HG03108 (cell line): Measurements from ENCODE around the gene EML4.
"Not testable (repeated sequence)": the region's sequence is repeated elsewhere in the genome, so short reads cannot be mapped to it uniquely, and the experiment has no call there.

Experiments used
- ATAC-seq: cut with Tn5 transposase; IDR thresholded peaks from one replicate; pipeline ENCODE4 v1.9.1; 2021; ENCODE audit warnings: moderate library complexity; ENCODE audit not compliant: unreplicated experiment

The EML4 gene

DNA sequence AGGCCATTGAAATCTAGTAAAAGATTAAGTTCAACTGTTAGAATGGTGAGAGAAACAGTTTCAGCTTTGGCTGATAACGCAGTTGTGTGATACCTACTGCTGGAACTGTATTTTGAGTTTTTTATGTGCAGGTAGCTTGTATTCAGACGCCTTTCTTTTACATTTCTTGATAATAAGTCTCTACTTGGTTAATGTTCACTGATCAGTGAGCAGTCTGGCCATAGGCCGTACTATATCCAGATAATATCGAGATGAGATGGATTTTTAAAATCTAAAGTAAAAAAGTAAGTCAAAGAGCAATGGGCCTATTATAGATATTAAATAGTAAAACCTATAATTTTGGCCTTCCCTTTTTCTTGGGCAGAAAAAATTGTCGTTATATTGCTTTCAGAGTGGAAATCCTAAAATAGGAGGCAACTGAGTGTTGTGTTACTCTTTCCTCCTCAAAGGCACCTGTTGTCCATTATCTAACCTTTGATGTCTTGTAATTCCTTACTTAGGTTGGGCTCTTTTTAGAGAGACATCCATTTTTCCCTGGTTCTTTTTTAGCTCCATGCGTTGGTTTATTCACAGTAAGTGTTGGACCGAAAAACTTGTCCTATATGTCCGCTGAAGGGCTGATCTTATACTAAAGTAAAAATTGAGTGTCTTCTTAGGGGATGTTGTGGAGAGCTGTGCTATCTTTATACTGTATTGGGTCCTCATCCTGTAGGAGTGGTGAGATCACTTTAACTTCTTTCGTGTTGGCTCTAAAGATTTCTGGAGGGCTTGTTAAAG, 1.7 kb downstream of the EML4 start:
- no peak for ATAC-seq

DNA sequence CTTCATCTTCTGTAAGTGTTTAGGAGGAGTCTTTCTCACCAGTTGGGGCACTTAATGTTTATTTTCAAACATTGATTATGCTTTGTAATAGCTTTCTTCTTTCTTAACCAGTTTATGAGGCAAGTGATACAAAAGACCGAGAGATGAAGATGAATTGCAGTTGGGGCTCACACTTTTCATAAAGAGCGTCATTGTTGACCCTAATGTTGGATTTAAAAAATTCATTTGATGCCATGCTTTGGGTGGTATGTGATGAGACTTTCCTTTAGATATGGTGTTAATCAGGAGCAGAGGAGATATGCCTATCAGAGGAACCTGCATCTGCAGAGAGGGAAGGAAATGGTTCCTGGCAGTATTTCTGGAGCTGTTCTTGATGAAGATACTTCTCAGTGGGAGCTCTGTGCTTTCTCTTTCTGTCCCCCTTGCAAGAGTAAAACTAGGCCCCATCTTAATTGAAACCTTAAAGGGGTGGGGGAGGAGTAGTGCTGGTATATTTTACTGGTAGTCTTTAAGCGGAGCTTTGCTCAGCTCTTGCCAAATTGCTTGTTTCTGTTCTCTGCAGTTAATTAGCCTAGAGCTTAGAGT, 2.3 kb downstream of the EML4 start:
- ATAC-seq = peak; percentile 26

DNA sequence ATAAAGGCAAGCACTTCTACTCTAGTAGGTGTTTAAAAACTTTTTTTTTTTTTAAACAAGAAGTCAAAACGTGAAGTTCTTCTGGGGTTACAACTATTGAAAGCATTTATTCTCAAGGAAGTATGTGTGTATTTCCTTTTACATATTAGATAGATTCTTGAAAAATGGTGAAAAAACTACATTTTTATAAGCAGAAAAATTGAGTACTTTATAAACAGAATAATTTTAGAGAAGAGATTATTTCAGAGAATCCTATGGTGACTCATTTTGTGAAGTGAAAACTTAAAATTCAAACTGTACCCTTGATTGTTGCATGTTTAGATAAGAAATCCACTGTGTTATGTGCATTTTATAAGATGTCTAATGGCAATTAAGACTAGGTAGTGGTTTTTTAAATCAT, 2.9 kb downstream of the EML4 start:
- ATAC-seq = no peak

- no peak for ATAC-seq
Measured at GRCh38 chr2:42172566-42172965, 3.4 kb downstream of the EML4 start.

DNA sequence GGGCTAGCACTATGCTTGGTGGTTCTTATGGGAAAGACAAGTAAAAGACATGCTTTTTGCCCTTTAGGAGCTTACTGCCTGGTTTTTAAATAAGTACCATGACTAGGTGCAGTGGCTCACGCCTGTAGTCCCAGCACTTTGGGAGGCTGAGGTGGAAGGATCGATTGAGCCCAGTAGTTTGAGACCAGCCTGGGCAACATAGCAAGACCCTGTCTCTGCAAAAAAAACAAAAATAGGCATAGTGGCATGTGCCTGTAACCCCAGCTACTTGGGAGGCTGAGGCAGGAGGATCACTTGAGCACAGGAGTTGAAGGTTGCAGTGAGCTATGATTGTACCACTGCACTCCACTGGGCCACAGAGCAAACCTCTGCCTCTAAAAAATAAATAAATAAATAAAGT, 4.3 kb downstream of the EML4 start:
- not testable (repeated sequence) for ATAC-seq

GRCh38 chr2:42176992-42177738, 8.0 kb downstream of the EML4 start:
- ATAC-seq = no peak

DNA sequence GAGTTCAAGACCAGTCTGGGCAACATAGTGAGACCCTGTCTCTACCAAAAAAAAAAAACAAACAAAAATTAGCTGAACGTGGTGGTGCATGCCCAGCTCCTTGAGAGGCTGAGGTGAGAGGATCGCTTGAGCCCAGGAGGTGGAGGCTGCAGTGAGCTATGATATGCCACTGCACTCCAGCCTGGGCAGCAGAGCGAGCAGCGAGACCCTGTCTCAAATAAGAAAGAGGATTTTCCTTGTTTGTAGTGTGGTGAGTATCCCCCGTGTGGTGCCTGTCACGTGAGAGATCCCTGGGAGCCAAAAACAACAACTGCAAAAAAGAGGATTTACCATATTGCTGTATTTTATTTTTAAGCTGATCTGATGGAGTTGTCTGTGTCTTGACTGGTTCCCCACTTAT, 9.2 kb downstream of the EML4 start:
- ATAC-seq = no peak

GRCh38 chr2:42180300-42180699, 11.1 kb downstream of the EML4 start:
- no peak for ATAC-seq

DNA sequence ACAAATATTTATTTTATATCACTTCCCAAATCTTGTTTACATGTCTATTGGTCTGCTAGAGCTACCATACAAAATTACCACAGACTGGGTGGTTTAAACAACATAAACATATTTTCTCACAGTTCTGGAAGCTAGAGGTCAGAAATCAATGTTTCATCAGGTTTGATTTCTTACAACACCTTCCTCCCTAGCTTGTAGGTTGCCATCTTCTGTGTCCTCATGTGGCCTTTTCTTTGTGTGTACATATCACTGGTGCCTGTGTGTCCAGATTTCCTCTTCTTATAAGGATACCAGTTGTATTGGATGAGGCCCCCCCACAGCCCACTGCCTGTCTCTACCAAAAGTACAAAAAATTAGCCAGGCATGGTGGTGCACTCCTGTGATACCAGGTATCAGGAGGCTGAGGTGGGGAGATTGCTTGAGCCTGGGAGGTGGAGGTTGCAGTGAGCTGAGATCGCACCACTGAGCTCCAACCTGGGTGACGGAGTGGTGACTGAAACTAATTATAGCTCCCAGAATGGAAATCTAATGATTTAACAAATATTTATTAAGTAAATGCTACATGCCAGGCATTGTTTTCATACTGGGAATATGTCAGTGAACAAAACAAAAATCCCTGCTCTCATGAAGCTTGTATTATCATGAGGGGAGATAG, 13.6 kb downstream of the EML4 start:
- ATAC-seq = no peak

DNA sequence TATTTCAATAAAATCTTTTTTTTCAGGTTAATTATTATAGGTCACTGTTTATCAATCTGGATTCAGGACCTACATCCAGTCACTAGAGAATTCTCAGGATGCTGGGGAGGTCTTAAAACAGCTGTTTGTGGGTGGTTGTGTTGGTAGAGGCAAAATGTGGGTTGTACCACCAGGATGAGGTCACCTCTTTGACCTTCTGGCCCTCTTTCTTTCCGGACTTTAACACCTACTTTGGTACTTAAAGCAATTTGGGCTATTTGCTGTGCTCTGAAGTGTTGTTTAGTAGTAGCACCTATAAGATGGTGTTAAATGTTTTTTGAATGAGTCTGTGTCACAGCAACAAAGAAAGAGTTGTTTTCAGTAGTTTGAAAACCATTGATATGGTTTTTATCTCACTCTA, 14.6 kb downstream of the EML4 start:
- no peak for ATAC-seq

GRCh38 chr2:42184346-42184745, 15.2 kb downstream of the EML4 start:
- no peak for ATAC-seq

DNA sequence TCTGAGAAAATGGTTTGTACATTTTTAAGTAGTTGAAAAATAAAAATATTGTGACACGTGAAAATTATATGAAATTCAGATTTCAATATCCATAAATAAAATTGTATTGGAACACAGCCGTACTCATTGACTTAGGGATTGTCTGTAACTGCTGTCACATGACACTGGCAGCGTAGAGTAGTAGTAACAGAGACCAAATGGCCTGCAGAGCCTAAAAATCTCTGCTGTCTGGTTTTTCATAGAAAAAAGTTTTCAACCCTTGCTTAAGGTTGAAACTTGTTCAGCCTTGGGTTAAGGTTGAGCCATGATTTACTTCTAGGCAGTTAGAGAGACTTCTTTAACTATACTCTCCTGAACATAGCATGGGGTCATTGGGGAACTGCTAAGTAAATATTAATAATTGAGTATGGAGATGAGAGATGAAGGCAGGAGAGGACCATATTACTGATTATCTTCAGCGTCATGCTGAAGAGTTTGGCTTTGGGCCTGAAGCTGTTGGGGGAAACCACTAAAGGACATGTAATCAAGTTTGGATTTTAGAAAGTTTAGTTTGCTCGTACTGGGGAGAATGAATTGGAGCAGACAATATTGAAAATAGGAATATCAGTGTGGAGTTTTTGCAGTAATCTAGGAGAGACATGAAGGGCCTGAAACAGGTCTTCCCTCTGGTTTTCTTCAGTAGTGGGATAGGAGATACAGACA, 16.2 kb downstream of the EML4 start:
- no peak for ATAC-seq

DNA sequence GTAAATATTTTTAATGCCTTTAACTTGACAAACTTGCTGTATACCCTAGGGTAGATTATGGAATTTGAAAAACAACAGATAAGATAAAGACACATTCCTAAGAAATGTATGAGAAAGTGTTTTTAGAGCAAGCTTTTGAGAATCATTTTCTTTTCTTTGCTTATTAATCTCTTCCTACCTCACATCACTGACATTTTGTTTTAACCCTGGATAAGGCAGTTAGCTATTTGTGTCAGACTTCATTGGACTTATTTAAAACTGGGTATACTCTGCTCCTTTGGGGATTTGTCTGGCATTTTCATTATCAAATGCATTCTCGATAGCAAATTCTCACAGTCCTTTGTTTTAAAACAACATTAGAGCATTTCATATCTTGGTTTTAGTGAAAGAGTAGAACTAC, 17.2 kb downstream of the EML4 start:
- no peak for ATAC-seq

- ATAC-seq = no peak
Measured at GRCh38 chr2:42186945-42187632, 17.9 kb downstream of the EML4 start.

- ATAC-seq = no peak
Measured at GRCh38 chr2:42187886-42188285, 18.7 kb downstream of the EML4 start.

- no peak for ATAC-seq
Measured at GRCh38 chr2:42189235-42189566, 20.0 kb downstream of the EML4 start.

DNA sequence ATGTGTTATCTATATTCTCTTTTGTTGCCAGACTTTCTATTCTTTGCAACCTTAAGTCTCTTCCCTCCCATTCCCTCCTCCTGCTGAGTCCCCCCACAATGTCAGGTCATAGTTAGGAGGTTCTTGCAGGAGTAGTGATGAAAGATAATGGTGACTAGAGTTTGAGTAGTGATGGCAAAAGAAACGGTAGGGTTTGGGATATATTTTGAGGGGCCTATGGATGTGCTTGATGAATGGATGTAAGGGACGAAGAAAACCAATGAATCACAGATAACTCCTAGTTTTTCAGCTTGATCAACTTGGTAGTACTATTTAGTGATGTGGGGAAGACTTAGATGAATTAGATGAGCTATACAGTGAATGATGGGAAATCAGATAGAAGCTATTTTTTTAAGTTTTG, 21.0 kb downstream of the EML4 start:
- no peak for ATAC-seq

DNA sequence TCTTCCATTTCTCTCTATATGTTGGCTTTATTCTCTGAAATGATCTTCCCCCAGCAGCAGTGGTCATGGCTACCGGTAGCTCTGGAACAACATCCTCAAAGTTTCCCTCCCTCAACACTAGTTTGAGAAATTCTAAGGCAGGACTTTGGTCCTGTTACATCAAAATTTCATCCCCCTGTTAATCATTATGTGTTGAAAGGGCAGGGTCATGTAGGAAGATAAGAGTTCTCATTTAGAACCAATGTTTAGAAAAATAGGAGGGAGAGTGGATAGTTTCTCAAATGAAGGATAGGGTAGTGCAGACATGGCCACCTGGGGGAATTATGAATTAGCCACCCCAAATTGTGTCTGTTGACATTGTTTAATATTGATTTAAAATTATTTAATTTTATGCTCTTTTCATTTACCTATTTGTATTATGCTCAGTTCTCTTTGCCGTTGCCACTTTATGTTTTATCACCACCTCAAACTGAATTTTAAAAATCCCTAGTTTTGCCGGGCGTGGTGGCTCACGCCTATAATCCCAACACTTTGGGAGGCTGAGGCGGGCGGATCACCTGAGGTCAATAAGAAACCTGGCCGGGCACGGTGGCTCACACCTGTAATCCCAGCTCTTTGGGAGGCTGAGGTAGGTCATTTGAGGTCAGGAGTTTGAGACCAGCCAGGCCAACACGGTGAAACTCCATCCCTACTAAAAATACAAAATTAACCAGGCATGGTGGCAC, 22.3 kb downstream of the EML4 start:
- ATAC-seq = no peak

DNA sequence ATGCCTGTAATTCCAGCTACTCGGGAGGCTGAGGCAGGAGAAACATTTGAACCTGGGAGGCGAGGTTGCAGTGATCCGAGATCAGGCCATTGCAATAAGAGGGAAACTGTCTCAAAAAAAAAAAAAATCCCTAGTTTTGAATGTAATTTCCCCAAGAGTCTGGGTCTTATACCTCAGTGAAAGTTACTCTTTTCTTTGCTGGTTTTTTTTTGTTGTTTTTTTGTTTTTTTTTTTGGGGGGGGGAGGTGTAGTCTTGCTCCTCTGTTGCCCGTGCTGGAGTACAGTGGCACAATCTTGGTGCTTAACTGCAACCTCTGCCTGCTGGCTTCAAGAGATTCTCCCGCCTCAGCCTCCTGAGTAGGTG, 22.8 kb downstream of the EML4 start:
- no peak for ATAC-seq
